ENCODE measurements around the gene ZNF785.
"Not testable (repeated sequence)": the region's sequence is repeated elsewhere in the genome, so short reads cannot be mapped to it uniquely, and the experiment has no call there.

ZNF785 gene

DNA sequence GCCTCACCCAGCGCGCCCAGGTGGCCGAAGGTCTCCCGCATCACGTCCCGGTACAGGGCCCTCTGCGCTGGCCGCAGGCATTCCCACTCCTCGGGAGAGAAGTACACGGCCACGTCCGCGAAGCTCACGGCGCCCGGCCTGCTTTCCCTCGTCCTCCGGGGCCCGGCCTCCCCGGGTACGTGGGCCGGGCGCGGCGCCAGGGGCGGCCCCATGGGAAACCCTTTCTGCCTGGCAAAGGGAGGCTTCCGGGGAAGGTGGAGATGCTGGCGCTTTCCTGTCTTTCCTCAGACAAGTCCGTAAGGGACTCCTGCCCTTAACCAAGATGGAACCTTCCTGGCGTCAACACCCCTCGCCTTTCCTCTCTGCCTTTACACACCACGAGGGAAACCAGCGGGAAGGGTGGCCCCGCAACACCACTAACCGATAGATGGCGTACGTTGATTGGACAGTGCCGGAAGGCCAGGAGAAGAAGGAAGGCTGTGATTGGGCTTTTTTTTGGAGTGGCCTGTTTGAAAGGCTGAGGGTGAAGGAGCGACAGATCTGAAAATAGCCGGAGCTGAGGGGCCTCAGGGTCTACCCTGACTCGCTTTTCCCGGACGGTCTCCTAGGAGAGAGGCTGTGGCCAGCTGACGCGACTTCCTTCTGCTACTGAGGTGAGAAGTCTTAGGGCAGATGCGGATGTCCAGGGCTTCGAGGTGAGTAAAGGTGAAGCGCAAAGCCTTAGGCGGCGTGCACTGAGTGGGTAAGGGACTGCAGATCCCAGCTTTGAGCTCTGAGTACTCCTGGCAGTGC is at the start of gene ZNF785:
TSS of gene ZNF785 (minus strand) at position 298 of the 792 bp plus-strand sequence. CDS start at position 212, 86 bp downstream.
- DNase-seq = peak; percentile 91

GRCh38 chr16:30633526-30633925 is 48.0 kb upstream of the ZNF785 start:
- DNase-seq = no peak

GRCh38 chr16:30632454-30632853 is 47.0 kb upstream of the ZNF785 start:
- DNase-seq = not testable (repeated sequence)

- peak; percentile 91 for DNase-seq
Measured at GRCh38 chr16:30628628-30629540, 43.4 kb upstream of the ZNF785 start.

GRCh38 chr16:30626236-30626635 is 40.7 kb upstream of the ZNF785 start:
- no peak for DNase-seq

- no peak for DNase-seq
Measured at GRCh38 chr16:30623536-30624283, 38.2 kb upstream of the ZNF785 start.

DNA sequence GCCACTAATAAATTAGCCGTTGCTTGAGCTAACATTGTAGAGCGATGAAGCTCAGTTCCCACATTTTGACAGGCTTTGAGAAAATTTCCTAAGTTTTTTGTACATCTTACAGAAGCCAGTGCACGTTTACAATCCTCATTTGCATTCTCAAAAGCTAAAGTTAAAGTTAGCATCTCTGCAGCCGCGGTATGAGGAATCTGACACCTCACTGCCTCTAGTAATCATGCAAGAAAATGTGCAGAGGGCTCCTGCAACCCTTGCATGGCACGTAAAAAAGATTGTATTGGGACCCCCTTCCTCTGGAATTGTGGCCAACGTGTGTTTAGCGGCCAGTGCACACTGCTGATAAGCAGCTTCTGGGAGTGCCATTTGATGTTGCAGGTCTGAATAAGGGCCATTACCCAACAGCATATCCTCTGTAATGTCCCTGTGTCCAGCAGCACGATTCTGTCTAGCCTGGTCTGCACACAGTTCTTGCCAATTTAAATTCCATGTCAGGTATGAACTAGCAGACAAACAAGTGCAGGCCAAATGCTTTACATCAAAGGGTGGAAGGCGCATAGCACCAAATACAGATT is 37.0 kb upstream of the ZNF785 start:
- DNase-seq = no peak

DNA sequence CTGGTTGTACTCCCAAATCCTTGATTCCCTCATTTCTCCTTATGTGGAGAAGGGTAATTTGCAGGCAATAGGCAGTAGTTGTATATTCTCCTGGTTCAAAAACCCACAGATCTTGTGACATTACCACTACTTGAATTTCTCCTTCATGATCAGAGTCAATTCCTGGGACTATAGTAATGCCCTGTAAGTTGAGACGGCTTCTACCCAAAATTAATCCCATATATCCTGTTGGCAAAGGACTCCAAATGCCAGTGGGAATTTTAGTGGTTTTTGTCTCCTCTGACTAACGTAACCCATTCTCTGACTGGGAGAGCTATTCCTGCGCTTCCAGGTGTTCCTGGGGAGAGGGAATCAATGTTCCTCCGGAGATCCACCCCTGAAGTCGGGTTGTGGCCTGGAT is 36.3 kb upstream of the ZNF785 start:
- DNase-seq = no peak

DNA sequence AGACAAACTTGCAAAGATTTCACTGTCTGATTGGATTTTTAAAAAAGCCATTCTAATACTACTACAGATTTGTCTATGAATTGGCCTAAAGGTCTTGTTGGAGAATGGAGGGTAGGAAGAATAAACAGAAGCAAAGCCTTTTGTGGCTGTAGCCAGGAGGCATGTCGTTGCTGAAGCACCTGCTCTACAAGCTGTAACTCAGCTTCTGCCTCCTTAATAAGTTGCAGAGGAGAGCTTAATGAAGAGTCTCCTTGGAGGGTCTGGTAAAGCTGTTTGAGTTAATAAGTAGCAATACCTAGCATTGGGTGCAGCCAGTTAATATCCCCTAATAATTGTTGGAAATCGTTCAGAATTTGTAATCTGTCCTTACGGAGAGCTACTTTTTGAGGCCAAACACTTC is 34.7 kb upstream of the ZNF785 start:
- DNase-seq = no peak

GRCh38 chr16:30619638-30620037 is 34.1 kb upstream of the ZNF785 start:
- DNase-seq = no peak

GRCh38 chr16:30619202-30619601 is 33.7 kb upstream of the ZNF785 start:
- no peak for DNase-seq

DNA sequence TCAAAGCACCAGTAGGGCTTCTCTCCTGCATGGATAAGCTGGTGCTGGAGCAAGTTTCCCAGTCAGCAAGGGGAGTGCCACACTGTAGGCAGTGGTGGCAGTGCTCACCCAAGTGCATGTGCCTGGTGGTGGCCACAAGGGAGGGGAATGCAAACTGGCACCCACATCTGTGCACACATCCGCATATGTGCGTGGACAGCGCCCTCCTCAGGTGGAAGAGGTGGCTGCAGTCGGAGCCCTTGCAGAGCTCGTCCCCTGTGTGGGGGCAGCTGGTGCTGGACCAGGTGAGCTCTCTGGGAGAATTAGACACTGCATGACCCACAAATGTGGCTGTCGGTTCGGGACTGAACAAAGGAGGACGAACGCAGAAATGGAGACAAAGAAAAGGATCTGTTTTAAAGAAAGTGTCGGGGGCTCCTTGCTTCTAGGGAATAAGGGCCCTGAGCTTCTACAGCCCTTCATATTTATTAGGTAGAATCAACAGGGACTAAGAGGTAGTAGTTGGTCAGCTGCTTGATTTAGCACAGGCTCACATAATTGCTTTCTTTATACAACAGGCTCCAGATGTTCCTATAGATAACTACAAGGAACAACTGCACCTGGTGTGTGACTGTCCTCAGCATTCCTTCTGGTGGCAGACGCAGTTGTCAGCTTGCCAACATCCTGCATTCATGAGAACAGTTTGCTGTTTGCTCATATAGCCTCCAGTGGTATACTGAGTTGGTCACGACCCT is 30.0 kb upstream of the ZNF785 start:
- DNase-seq = peak; percentile 64

DNA sequence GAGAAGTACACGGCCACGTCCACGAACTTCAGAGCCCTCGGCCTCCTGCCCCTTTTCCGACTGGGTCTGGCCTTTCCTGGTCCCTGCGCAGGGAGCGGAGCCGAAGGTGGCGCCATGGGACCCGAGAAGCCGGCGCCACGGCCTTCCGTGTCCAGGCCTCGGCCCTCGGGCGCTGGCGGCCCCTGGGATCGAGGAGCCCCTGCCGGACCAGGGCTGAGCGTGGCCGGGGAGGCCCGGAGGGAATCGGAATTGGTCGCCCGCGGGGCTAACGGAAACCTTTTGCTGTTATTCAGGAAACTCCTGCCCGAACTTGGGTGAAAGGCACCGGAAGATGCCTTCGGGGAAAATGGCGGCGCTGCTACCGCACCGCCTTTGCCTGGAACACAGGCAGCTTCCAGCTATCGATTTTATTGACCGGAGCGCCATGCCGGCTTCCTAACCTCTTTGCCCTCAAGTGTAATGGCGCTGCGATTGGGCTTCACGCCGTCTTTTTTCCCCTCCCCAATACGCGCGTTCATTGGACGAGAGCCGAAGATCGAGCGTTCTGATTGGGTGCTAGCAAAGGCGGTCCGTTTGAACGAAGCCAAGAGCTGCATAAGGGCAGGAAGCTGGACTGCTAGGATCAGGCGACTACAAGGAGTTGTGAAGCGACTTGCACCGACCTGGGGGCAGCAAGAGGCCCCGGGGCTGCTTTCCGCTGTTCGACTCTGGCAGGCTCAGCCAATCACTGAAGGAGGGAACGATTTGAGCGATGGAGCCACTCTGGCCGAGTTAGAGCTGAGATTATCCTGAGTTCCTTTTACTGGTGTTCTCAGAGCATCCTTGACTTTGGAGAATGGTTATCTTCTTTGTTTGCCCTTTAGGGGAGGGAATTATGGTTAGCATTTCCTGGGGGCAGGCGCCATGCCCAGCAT is 24.7 kb upstream of the ZNF785 start, which contains the start of gene ZNF689:
TSS of gene ZNF689 (minus strand) at position 464 of the 914 bp plus-strand sequence. CDS start at position 116, 348 bp downstream.
- DNase-seq = peak; percentile 92

DNA sequence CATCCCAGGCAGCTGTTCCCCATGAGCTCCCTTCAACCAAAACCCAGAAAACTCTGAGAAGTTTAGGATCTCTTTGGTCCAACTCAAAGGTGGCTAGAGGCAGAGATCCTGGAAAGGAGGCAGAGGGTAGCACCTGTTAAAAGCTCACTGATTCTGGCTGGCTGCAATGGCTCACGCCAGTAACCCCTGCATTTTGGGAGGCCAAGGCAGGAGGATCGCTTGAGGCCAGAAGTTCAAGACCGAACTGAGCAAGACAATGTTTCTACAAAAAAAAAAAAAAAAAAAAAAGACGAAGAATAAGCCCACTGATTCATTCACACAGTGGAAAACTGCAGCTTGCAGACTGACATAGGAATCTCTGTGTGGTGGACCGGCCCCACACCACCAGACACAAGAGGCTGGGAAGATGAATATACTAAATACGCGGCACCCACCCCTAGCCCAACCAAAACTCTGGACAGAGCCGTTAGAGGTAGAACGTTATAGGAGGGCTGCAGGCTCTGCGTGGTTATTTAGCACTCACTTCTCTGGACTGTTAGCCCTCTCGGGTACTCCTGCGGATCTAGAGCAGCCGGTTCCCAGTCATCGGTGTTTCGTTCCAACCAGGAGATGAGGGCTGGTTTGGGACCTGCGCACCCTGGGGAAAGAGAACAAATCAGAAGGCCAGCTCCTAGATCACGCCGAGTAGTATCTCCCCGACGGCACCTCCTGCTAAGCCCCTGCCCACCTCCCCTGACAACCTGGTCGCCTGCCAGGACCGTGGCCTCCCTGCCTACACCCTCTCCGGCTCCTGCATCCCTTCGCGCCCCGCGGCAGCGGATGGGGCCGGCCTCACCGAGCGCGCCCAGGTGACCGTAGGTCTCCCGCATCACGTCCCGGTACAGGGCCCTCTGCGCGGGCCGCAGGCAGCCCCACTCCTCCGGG is 23.8 kb upstream of the ZNF785 start:
- DNase-seq = peak; percentile 54

- DNase-seq = no peak
Measured at GRCh38 chr16:30606004-30606403, 20.5 kb upstream of the ZNF785 start.

DNA sequence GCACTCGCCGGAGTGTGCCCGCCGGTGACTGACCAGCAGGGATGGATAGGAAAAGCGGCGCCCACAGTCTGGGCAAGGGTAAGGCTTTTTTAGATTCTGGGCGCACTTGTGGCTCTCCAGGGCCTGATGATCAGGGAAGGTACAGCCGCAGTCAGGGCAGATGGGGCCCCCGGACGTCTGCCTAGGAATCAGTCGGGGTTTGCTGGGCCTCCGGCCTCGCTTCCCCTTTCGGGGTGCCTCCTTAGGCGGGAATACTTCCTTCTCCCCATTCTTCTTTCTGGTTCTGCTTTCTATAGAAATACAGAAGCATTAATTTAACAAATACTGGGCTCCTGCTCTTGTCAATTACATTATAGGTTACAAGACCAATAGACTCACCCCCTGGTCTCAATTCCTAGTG is 19.7 kb upstream of the ZNF785 start:
- no peak for DNase-seq

- DNase-seq = no peak
Measured at GRCh38 chr16:30604316-30604947, 18.9 kb upstream of the ZNF785 start.

- DNase-seq = no peak
Measured at GRCh38 chr16:30603945-30604315, 18.4 kb upstream of the ZNF785 start.
